ENCODE data around the gene WDR27.

WDR27 gene

GRCh38 chr6:169454204-169454871 is 247.5 kb downstream of the WDR27 start:
- no peak overlapping the region for H3K4me3 ChIP-seq (ENCODE audit: low read depth, low read length)
- no peak for DNase-seq (ENCODE audit: low read depth)
- no peak for TF ChIP-seq CTCF (IDR thresholded peaks at IDR 0.05; ENCODE audit: low read depth, low read length, missing control alignments)

GRCh38 chr6:169452869-169453620 is 248.8 kb downstream of the WDR27 start:
- no peak for TF ChIP-seq CTCF (IDR thresholded peaks at IDR 0.05; ENCODE audit: low read depth, low read length, missing control alignments)

DNA sequence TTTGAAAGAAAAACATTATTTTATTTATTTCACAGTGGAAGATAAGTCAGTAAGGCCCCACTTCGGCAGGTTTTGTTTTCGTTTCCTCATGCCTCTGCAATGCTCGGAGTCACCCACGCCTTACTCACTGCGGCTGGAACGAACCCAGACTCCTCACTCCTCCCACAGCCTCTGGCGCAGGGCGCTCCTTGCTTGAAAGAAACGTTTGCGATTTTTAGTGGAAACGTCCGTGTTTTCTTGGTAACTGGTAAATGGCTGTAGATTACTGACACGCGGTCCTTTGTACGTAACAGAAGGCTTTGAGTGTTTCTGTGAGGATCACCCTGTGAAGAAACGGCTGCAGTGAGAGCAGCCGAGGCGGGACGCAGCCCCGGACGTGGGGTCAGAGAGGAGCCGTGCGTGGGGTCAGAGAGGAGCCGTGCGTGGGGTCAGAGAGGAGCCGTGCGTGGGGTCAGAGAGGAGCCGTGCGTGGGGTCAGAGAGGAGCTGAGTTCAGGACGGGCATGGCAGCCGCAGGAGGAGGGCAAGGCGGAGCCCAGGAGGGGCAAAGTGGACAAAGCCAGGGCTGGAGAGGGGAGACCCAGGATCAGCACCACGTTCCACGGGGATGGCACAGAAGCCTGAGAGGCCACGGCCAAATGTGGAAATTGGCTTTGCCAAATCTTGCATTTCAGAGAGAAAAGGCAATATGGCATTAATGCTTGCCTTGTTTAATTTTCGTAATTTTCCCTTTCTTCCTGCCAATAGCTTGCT is 249.5 kb downstream of the WDR27 start:
- DNase-seq (ENCODE audit: low read depth), result no peak
- TF ChIP-seq CTCF (IDR thresholded peaks at IDR 0.05; ENCODE audit: low read depth, low read length, missing control alignments), result no peak
- no peak overlapping the region for H3K4me3 ChIP-seq (ENCODE audit: low read depth, low read length)

More at GRCh38 chr6:169452869-169453620, 248.8 kb downstream of the WDR27 start:
- DNase-seq (ENCODE audit: low read depth), result no peak
- H3K4me3 ChIP-seq (ENCODE audit: low read depth, low read length), result no peak overlapping the region

GRCh38 chr6:169451065-169451838 is 250.6 kb downstream of the WDR27 start:
- no peak for DNase-seq (ENCODE audit: low read depth)
- TF ChIP-seq CTCF (IDR thresholded peaks at IDR 0.05; ENCODE audit: low read depth, low read length, missing control alignments), result no peak
- no peak overlapping the region for H3K4me3 ChIP-seq (ENCODE audit: low read depth, low read length)

GRCh38 chr6:169450097-169450496 is 251.7 kb downstream of the WDR27 start:
- no peak for DNase-seq (ENCODE audit: low read depth)
- TF ChIP-seq CTCF (IDR thresholded peaks at IDR 0.05; ENCODE audit: low read depth, low read length, missing control alignments), result no peak
- H3K4me3 ChIP-seq (ENCODE audit: low read depth, low read length), result no peak overlapping the region

GRCh38 chr6:169449221-169449620 is 252.6 kb downstream of the WDR27 start:
- no peak for TF ChIP-seq CTCF (IDR thresholded peaks at IDR 0.05; ENCODE audit: low read depth, low read length, missing control alignments)
- DNase-seq (ENCODE audit: low read depth), result no peak
- no peak overlapping the region for H3K4me3 ChIP-seq (ENCODE audit: low read depth, low read length)
